ENCODE data around the gene F10.

DNA sequence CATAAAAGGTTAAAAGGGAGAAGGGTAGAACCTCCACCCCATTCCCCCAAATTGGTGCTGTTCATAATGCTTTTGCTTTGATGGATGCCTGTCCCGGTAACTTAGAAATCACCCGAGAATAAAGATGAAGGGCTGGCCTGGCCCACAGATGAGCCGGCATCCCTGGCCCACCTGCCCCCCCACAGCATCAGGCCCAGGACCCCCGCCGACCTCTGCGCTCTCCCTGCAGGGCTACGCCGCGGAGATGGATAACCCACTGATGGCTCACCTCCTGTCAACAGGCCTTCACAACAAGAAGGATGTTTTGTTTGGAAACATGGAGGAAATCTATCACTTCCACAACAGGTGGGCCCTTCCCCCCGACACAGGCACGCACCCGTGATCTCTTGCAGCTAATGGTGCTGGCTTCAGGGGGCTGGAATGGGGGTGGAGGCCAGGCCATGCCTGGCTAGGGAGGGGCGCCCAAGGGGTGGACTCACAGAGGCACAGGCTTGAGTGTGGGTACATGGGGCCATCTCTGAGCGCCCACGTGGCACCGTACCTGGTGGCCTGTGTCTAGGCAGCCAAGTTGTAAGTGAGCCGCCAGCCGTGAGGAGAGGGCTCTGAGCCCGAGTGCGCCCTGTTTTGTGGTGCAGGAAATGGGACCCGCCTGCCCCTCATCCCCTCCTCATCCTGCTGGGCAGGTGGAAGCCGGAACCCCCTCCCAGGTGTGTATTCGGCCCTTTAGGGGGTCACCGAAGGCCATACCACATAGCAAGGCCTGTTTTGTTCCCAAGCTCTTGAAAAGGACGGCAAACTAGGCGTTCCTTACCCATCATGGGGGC is 40.2 kb upstream of the F10 start:
- TF ChIP-seq, protein P1, sequence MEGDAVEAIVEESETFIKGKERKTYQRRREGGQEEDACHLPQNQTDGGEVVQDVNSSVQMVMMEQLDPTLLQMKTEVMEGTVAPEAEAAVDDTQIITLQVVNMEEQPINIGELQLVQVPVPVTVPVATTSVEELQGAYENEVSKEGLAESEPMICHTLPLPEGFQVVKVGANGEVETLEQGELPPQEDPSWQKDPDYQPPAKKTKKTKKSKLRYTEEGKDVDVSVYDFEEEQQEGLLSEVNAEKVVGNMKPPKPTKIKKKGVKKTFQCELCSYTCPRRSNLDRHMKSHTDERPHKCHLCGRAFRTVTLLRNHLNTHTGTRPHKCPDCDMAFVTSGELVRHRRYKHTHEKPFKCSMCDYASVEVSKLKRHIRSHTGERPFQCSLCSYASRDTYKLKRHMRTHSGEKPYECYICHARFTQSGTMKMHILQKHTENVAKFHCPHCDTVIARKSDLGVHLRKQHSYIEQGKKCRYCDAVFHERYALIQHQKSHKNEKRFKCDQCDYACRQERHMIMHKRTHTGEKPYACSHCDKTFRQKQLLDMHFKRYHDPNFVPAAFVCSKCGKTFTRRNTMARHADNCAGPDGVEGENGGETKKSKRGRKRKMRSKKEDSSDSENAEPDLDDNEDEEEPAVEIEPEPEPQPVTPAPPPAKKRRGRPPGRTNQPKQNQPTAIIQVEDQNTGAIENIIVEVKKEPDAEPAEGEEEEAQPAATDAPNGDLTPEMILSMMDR (IDR thresholded peaks at IDR 0.05), result no peak
- no peak for TF ChIP-seq EZH2 (IDR thresholded peaks at IDR 0.05; ENCODE audit: borderline replicate concordance, insufficient read depth, low read depth, low read length, poor library complexity, severe bottlenecking)
